Measurements from ENCODE around the gene CMKLR1.

CMKLR1 gene

GRCh38 chr12:108269224-108269623, 69.9 kb downstream of the CMKLR1 start:
- H3K4me1 ChIP-seq, result no peaks in the 10 kb centered on the region
- no peaks in the 10 kb centered on the region for H3K79me2 ChIP-seq
- no peaks in the 10 kb centered on the region for H3K27me3 ChIP-seq (ENCODE audit: control insufficient read depth, insufficient read depth, low read length)
- H3K36me3 ChIP-seq (ENCODE audit: control insufficient read depth, insufficient read depth, low read length), result no peaks in the 10 kb centered on the region
- no peak overlapping the region for H3K4me3 ChIP-seq (ENCODE audit: low read depth, low read length)
- H2AFZ ChIP-seq, result no peak overlapping the region
- no peak overlapping the region for H3K4me2 ChIP-seq (ENCODE audit: low read length)
- no peaks in the 10 kb centered on the region for H3K9me3 ChIP-seq (ENCODE audit: control insufficient read depth, low read length)
- TF ChIP-seq CTCF (IDR thresholded peaks at IDR 0.05), result no peak
- H3K27ac ChIP-seq, result no peak overlapping the region
- H3K9ac ChIP-seq, result no peak overlapping the region

GRCh38 chr12:108268397-108268796, 70.7 kb downstream of the CMKLR1 start:
- Histone ChIP-seq H3K36me3 (ENCODE audit: control insufficient read depth, insufficient read depth, low read length) (no peaks in the 10 kb centered on the region), H2AFZ (no peak overlapping the region), H3K27ac (no peak overlapping the region), H3K4me3 (ENCODE audit: low read depth, low read length) (no peak overlapping the region), H3K4me2 (ENCODE audit: low read length) (no peak overlapping the region), H3K79me2 (no peaks in the 10 kb centered on the region), H3K4me1 (no peaks in the 10 kb centered on the region), H3K9me3 (ENCODE audit: control insufficient read depth, low read length) (no peaks in the 10 kb centered on the region), H3K9ac (no peak overlapping the region), H3K27me3 (ENCODE audit: control insufficient read depth, insufficient read depth, low read length) (no peaks in the 10 kb centered on the region)
- TF ChIP-seq CTCF (IDR thresholded peaks at IDR 0.05), result no peak

GRCh38 chr12:108267450-108267849, 71.7 kb downstream of the CMKLR1 start:
- no peaks in the 10 kb centered on the region for H3K36me3 ChIP-seq (ENCODE audit: control insufficient read depth, insufficient read depth, low read length)
- no peaks in the 10 kb centered on the region for H3K27me3 ChIP-seq (ENCODE audit: control insufficient read depth, insufficient read depth, low read length)
- H3K4me3 ChIP-seq (ENCODE audit: low read depth, low read length), result no peak overlapping the region
- H3K9me3 ChIP-seq (ENCODE audit: control insufficient read depth, low read length), result no peaks in the 10 kb centered on the region
- H3K9ac ChIP-seq, result no peak overlapping the region
- no peak overlapping the region for H3K27ac ChIP-seq
- no peak overlapping the region for H2AFZ ChIP-seq
- no peak overlapping the region for H3K4me2 ChIP-seq (ENCODE audit: low read length)
- no peaks in the 10 kb centered on the region for H3K79me2 ChIP-seq
- H3K4me1 ChIP-seq, result no peaks in the 10 kb centered on the region
- no peak for TF ChIP-seq CTCF (IDR thresholded peaks at IDR 0.05)

- no peaks in the 10 kb centered on the region for H3K79me2 ChIP-seq
- H3K27ac ChIP-seq, result no peak overlapping the region
- H3K36me3 ChIP-seq (ENCODE audit: control insufficient read depth, insufficient read depth, low read length), result no peaks in the 10 kb centered on the region
- H3K4me2 ChIP-seq (ENCODE audit: low read length), result no peak overlapping the region
- H3K4me3 ChIP-seq (ENCODE audit: low read depth, low read length), result no peak overlapping the region
- H3K9me3 ChIP-seq (ENCODE audit: control insufficient read depth, low read length), result no peaks in the 10 kb centered on the region
- no peaks in the 10 kb centered on the region for H3K4me1 ChIP-seq
- no peak overlapping the region for H3K9ac ChIP-seq
- TF ChIP-seq CTCF (IDR thresholded peaks at IDR 0.05), result no peak
- H3K27me3 ChIP-seq (ENCODE audit: control insufficient read depth, insufficient read depth, low read length), result no peaks in the 10 kb centered on the region
- no peak overlapping the region for H2AFZ ChIP-seq
These were observed 73.0 kb downstream of the CMKLR1 start for GRCh38 chr12:108266131-108266530.

- Histone ChIP-seq H3K27ac (no peak overlapping the region), H3K9ac (no peak overlapping the region), H3K27me3 (ENCODE audit: control insufficient read depth, insufficient read depth, low read length) (no peaks in the 10 kb centered on the region), H3K36me3 (ENCODE audit: control insufficient read depth, insufficient read depth, low read length) (no peaks in the 10 kb centered on the region), H3K79me2 (no peaks in the 10 kb centered on the region), H3K4me1 (no peaks in the 10 kb centered on the region), H3K9me3 (ENCODE audit: control insufficient read depth, low read length) (no peaks in the 10 kb centered on the region), H3K4me2 (ENCODE audit: low read length) (no peak overlapping the region), H3K4me3 (ENCODE audit: low read depth, low read length) (no peak overlapping the region), H2AFZ (no peak overlapping the region)
- no peak for TF ChIP-seq CTCF (IDR thresholded peaks at IDR 0.05)
These were observed 73.6 kb downstream of the CMKLR1 start for GRCh38 chr12:108265505-108265904.

Measured in parathyroid adenoma (tissue), 2 donors.